SIG-M5 treated with dmso at 0.1 percent for 504 hours (cell line): ENCODE results near the gene OR1A2.
"Not testable (repeated sequence)": the region's sequence is repeated elsewhere in the genome, so short reads cannot be mapped to it uniquely, and the experiment has no call there.

Experiments
- DNase-seq: peaks from one replicate; lab custom pipeline; 2025; ENCODE audit not compliant: unreplicated experiment; lab: John Stamatoyannopoulos, UW

OR1A2 gene, protein sequence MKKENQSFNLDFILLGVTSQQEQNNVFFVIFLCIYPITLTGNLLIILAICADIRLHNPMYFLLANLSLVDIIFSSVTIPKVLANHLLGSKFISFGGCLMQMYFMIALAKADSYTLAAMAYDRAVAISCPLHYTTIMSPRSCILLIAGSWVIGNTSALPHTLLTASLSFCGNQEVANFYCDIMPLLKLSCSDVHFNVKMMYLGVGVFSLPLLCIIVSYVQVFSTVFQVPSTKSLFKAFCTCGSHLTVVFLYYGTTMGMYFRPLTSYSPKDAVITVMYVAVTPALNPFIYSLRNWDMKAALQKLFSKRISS

DNA sequence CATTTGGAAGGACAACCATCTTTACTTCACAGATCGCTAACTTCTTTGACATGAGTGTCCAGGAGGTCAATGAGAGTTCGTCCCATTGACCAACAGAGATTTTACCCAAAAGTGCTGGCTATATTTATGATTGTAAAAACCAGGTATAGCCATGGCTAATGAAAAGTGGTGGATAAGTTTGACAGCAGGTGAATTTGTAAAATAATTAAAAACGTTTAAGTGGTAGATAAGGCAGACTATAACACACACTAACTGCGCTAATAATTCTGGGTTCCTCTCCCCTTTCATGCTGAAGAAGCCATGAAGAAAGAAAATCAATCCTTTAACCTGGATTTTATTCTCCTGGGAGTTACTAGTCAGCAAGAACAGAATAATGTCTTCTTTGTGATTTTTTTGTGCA is at the start of gene OR1A2:
Gene OR1A2 (plus strand): TSS at position 301 of the 400 bp plus-strand sequence. CDS start 0 bp downstream, at position 301.
- DNase-seq, result no peak

DNA sequence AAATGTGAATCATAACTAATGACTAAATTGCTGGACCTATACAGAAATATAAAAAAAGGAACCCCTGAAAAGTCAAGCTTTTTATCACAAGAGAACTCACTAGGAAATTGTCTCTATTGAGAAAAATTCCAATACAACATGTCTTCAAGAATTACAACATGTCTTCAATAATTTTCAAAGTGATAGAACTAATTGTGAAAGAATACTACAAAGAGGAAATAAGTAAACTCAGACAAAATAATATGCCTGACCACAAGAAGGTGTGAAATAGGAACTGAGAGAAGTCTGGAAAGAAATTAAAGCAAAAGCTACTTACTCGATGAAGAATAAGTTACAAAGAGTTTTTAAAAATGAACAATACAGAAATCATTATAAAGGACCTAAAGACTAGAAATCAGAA is 40.1 kb upstream of the OR1A2 start:
- peak; percentile 71 for DNase-seq

DNA sequence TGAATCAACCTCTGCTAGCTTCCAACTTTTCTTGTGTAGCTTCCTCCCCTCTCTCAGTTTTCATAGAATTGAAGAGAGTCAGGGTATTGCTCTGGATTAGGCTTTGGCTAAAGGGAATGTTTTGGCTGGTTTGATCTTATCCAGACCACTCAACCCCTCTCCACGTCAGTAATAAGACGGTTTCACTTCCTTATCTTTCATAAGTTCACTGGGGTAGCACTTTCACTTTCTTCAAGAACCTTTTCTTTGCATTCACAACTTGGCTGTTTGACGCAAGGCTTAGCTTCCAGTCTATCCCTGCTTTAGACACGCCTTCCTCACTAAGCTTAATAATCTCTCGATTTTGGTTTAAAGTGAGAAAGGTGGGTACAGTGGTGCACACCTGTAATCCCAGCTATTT is 29.7 kb upstream of the OR1A2 start:
- peak; percentile 86 for DNase-seq

- no peak for DNase-seq
Observed at GRCh38 chr17:3189961-3190360, 7.4 kb upstream of the OR1A2 start.

DNA sequence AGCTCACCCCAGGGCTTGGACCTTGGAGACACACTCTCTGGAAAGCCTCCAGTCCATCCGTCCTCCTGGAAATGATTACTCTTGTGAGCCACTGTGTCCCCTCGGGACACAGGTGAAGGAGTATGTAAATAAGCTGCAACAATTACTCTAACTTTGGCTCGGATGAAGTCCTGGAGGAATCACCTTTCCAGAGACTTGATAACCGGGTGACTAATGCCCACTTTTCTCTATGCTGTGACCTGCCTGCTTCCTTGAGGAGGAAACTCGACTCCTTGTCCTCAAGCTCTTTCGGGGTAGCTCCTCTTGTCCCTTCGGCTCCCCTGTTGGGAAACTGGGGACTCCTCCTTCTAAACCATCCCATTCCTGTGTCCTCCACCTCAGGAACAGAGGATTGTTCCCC is 10.0 kb downstream of the OR1A2 start, which contains the start of gene OR1A1:
Gene OR1A1 (plus strand): TSS at position 301 of the 400 bp plus-strand sequence. CDS start 7,954 bp downstream, outside the sequence.
- DNase-seq, result no peak

- DNase-seq, result no peak
Observed at GRCh38 chr17:3208484-3208883, 11.2 kb downstream of the OR1A2 start.

- DNase-seq, result no peak
Observed at GRCh38 chr17:3213001-3213400, 15.7 kb downstream of the OR1A2 start.

GRCh38 chr17:3213587-3213986 is 16.3 kb downstream of the OR1A2 start:
- no peak for DNase-seq

- not testable (repeated sequence) for DNase-seq
Observed at GRCh38 chr17:3219978-3220377, 22.7 kb downstream of the OR1A2 start.

DNA sequence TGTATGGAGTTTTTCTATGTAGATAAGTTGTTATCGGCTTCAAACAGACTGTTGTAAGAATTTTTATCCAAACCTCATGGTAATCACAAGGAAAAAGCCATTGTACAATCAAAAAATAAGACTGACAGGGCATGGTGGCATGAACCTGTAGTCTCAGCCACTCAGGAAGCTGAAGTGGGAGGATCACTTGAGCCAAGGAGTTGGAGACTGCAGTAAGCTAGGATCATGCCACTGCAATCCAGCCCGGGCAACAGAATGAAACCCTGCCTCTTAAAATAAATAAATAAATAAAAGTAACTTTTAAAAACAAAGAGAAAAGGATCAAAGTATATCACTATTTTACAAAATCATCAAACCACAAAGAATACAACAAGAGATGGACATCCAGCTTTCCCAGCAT is 24.5 kb downstream of the OR1A2 start:
- no peak for DNase-seq

DNA sequence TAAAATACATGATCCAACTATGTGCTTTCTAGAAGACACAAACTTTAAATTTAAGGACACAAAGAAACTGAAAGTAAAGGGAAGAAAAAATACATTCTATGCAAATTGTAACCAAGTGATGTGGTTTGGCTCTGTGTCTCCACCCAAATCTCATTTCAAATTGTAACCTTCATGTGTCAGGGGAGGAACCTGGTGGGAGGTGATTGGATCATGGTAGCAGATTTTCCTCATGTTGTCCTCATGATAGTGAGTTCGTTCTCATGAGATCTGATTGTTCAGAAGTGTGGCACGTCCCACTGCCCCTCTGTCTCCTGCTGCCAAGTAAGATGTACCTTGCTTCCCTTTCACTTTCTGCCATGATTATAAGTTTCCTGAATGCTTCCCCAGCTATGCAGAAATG is 25.2 kb downstream of the OR1A2 start:
- no peak for DNase-seq

GRCh38 chr17:3224721-3225352 is 27.5 kb downstream of the OR1A2 start:
- DNase-seq, result not testable (repeated sequence)

- not testable (repeated sequence) for DNase-seq
Observed at GRCh38 chr17:3232300-3232699, 35.0 kb downstream of the OR1A2 start.

- DNase-seq, result peak; percentile 83
Observed at GRCh38 chr17:3238685-3239084, 41.4 kb downstream of the OR1A2 start.

DNA sequence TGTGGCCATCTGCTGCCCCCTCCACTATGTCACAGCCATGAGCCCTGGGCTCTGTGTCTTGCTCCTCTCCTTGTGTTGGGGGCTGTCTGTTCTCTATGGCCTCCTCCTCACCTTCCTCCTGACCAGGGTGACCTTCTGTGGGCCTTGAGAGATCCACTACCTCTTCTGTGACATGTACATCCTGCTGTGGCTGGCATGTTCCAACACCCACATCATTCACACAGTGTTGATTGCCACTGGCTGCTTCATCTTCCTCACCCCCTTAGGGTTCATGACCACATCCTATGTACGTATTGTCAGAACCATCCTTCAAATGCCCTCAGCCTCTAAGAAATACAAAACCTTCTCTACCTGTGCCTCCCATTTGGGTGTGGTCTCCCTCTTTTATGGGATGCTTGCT is 43.7 kb downstream of the OR1A2 start:
- DNase-seq, result not testable (repeated sequence)

DNA sequence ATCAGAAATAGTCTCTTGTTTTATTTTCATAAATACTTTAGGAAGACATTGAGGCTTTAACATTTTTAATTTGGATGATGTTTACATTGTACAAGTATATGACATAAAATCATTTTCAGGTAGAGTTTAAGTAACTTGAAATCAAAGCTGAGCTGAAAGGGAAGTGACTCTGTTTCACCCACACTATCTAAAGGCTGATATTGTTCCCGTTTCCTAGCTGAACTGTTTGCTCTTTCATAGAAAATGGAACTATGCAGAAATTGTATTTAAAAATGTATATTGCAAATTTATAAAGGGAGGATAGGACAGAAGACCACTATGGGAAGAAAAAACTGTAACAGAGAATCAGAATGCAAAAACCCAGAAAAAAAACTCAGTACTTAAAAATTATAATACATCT is 47.5 kb downstream of the OR1A2 start:
- not testable (repeated sequence) for DNase-seq
